ELR (cell line): ENCODE results near the gene KRT38.

ENCODE experiments used
- DNase-seq: peaks from one replicate; pipeline ENCODE4 v3.0.0-alpha.2; 2015; ENCODE audit warnings: low read depth

Gene KRT38

DNA sequence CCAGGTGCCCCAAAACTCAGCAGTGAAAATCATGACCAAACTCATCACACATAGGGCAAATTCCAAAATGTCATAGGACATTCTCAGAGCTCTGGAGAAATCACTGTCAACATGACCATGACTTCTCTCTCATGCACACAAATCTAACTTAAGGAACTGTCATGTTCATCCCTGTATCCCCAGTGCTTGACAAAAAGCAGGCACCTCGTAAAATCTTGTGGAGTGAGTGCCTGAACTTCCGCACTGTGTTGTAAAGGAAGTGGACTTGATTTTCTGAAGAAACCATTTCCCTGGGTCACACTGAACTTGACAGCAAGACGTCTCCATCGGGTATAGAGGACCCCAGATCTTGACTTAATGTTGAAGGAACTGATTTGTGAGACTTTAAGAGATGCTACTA lies 19.2 kb downstream of the KRT38 start:
- DNase-seq = no peak

DNA sequence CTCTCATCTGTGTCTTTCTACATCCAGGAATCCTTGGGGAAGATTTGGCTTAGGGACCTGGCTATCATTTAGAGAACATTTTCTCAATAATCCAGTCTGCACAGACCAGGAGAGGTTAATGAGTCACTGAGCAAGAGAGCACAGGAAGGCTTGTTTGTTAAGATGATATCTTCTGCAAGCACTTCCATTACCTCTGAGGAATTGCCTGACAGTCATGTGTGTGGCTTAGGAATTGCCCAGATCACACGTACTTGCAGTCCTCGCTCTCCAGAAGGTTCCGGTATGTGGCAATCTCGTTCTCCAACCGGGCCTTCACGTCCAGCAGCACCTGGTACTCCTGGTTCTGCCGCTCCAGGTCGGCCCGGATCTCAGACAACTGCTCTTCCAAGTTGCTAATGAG lies 19.7 kb downstream of the KRT38 start:
- peak; percentile 72 for DNase-seq

- DNase-seq = peak; percentile 35
These were observed 20.6 kb downstream of the KRT38 start for GRCh38 chr17:41420134-41420533.

DNA sequence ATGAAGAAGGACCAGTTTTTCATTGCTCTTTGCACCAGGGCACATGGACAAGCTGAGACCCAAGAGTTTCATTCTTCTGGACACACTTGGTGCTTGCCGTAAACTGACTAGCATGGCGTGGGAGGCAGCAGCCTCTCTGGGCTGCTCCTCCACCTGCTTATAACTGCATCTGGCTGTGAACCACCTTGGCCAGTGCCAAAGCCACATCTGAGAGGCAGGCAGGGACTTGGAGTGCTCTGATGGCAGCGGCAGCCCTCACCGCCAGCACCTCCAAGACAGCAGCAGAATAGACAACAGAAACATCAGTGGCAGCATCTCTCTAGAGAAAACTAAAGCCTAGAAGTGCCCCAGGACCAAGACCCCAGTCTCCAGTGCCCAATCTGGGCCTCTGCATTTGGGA lies 21.1 kb downstream of the KRT38 start:
- DNase-seq = no peak

- no peak for DNase-seq
These were observed 22.5 kb downstream of the KRT38 start for GRCh38 chr17:41418116-41418860.

DNA sequence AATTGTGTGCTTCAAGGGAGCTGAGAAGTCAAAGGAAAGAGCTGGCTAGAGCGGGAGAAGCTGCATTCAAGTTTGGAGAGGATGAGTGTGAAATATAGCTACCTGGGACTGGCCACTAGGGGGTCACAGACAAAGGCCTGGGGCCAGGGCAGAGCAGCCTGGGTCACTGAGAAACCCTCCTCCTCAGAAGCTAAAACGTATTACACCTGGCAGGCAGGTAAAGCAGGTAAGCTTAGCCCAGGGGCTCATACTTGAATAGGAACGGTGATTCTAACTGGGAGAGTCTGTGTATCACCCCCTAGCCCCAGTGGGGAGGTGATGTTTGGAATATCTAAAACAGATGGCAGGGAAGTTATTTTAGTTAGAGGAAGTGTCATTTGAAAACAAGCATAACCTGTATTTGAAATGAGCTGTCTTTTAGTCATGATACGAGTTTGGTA lies 23.2 kb downstream of the KRT38 start:
- DNase-seq = peak; percentile 28

GRCh38 chr17:41417127-41417526 lies 23.7 kb downstream of the KRT38 start:
- no peak for DNase-seq

- DNase-seq = no peak
These were observed 24.3 kb downstream of the KRT38 start for GRCh38 chr17:41416479-41416878.

DNA sequence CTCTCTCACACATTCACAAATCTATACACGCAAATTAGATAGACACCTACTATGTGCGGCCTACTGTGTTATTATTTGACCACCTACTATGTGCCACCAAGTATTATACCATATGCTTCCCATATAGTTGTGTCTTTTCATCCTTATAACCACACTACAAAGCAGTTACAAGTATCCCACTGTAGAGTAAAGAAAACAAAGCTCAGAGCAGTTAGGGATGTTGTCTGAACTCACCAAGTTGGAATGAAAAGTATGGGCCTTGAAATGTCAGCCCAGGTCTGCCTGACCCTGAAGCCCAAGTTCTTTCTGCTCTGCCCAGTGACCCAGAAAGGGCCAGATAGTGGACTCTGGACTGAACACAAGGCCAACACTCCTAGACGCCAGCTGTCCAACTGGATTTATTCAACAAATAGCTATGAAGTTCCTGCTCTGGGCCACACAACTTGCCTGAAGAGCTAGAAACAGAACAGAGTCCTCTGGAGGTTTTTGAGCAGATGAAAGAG lies 24.9 kb downstream of the KRT38 start:
- DNase-seq = peak; percentile 25

GRCh38 chr17:41415411-41415810 lies 25.4 kb downstream of the KRT38 start:
- DNase-seq = no peak

- no peak for DNase-seq
These were observed 26.8 kb downstream of the KRT38 start for GRCh38 chr17:41413982-41414381.

DNA sequence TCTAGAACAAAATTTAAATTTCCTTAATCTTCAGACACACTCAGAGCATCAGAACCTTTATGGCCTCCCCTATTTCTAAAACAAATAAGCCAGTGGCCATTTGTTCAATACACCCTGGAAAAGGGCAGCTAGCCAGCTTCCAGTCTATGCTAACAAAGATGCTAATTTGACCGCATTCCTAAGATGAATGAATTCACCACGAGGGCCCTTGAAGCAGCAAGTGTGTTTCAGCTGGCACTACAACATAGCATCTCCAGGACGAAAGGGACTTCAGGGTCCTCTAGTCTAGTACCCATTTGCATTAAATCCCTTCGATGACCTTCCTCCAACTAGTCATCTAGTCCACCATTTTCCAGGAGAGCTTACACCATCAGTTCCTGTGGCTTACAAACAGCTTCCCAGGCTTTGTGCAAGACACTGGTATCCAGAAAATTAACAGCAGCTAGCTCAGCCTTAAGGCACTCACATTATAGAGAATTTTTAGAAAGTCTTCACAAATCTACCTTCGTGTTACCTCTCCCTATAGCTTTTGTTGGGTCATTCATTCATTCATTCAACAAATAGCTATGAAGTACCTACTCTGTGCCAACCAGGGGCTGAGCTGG lies 27.3 kb downstream of the KRT38 start:
- DNase-seq = no peak

- DNase-seq = no peak
These were observed 29.5 kb downstream of the KRT38 start for GRCh38 chr17:41411072-41411840.

- no peak for DNase-seq
These were observed 33.6 kb downstream of the KRT38 start for GRCh38 chr17:41407226-41407625.

DNA sequence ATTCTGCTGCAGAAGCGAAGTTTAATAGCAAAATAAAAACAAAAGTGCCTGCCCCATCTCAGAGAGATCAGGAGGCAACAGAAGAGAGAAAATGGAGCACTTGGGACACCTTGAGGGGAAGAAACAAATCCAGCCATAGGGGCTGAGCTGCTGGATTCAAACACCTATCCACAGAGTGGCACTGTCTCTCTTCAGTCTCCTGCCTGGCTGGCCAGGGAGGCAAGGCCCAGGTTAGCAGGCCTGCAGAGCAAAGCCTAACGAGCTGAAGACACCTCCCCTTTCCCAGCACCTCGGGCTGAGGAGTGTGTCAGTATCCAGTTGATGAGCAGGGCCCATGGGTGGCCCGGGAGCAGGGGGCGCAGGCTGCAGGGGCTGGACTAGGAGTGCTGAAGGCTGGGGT lies 34.6 kb downstream of the KRT38 start:
- DNase-seq = no peak

DNA sequence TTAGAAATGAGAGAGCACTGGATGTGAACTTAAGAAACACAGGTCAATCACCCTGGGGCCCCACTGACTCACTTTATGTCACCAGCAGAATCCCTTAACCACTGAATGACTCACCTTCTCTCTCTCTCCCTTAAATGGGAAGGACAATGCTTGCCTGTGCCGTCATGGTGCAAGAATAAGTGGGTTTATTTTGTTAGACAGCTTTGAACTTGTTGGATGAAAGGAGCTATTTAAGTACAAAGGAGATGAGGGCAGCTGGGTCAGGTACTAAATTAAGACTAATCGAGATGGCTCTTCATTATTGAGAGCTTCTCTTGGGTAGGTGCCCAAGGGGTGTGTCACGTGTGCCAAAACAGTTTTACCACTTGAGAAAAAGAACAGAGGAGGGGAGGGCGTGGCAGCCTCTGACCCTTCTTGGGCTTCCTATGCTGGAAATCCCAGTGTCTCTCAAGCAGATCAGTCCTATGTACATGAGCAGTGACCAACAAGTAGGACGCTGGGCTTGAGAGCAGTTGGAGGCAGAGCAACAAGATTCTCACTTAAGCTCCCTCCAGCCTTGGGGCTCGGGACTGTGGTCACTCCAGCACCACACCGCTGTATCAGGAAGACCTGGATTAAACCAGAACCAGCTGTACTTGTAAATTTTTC lies 36.6 kb downstream of the KRT38 start:
- peak; percentile 99 for DNase-seq

DNA sequence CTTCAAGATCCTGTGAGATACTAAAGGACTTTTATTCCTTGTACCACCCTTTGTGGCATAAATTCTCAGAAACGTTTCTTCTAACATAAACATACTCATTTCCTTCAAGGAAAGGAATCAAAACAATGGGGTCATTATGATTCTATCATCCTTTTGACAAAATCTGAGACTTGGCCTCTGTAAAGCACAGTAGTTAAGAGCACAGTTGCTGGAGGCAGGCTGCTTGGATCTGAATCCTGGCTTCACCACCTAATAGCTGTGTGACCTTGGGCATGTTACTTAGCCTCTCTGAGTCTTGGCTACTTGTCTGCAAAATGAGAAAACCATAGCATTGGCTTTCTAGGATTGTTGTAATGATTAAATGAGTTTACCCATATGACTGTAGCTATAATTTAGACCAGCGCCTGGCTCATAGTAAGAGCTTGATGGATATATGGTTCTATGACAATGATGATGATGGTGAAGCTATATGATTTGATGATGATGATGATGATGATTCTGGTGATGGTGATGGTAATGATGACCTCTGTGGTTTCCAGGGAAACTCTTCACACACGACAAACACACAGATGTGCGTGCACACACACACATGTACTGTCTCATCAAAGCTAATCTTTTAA lies 37.3 kb downstream of the KRT38 start:
- DNase-seq = peak; percentile 58

DNA sequence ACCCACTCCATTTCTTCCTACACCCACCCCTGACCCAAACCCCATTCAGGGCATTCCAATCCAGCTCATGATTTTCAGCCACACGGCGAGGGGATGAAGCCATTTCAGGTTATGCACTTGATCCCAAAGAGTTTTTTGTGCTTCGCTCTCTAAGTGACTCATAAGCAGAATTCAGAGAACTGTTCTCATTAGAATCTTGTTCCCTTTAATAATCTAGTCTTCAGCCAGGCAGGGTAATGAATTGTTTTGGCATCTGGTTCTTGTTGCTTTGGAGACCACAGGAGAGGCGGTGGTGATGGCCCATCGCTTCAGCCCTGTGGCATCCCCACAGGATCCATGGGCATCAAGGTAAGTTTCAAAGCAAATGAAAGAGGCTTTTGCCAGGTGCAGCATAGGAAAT lies 38.6 kb downstream of the KRT38 start:
- DNase-seq = peak; percentile 25

DNA sequence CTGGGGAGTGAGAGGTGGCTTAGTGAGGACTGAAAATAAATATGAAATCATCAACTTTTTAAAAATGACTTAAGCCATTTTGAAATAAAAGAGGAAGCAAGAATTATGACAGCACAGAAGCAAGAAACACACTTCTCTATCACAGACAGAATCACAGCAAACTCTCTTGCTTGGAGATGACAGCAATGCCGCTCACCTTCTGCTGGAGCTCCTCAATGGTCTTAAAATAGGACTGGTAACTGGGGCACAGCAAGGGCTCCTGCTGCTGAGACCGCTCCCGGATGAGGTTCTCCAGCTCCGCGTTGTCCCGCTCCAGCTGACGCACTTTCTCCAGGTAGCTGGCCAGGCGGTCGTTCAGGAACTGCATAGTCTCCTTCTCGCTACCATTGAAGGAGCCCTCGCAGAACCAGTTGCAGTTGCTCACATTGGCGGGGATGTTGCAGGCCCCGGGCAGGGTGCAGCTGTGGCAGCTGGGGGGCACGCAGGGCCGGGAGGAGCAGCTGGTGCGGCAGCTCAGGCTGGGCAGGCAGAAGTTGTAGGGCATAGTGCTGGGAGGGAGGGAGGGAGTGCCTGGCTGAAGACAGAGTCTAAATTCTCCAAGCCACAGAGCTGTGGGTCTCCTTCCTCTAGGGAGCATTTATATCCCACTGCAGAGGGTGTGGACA lies 43.7 kb downstream of the KRT38 start, which contains the start of gene KRT31:
Gene KRT31 (minus strand): TSS at position 613 of the 665 bp plus-strand sequence. CDS start 69 bp downstream, at position 544.
- DNase-seq = no peak

- no peak for DNase-seq
These were observed 44.4 kb downstream of the KRT38 start for GRCh38 chr17:41396340-41396739.

DNA sequence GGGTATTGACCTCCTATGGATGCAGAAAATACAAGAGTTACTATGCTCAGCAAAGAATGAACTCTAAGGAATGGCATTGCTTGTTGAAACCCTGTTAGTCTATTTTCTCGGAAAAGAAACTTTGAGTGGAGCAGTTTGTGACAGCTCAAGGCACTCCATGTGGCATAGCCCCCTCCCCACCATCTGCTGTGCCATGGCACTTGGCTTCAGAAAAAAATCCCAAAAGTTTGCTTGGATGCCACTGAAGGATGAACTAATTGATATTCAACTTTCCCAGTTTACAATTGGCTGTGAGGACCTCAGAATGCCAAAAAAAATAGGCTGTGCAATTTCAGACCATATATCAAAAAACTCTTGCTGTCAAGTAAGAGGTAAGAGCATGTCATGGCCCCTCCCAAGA lies 45.2 kb downstream of the KRT38 start:
- no peak for DNase-seq
